IMR-90 (cell line): Measurements from ENCODE around the gene MRE11. TPM values are rescaled to one million over a fixed set of nuclear protein-coding genes. Genes with fewer than 3 reads are reported as not detected.
"Not testable (repeated sequence)": the region's sequence is repeated elsewhere in the genome, so short reads cannot be mapped to it uniquely, and the experiment has no call there.

ENCODE experiments used
- ATAC-seq: fragments of 200-7000 bp; cut with Tn5 transposase; 2 replicates; pipeline ENCODE4 v1.9.1; 2020; ENCODE audit warnings: low read depth, mild to moderate bottlenecking, moderate library complexity
- BruUV-seq: library from RNA; stranded (reverse); fragments of 400-500 nt; replicated peaks from 2 replicates; lab custom pipeline; 2021; lab: Mats Ljungman, UMichigan
- CTCF ChIA-PET: fragments of 300-600 bp; formaldehyde crosslinking; extraction: SDS; loops from one replicate; lab custom pipeline; 2021; ENCODE audit warnings: antibody characterized with exemption; lab: Yijun Ruan, JAX
- POLR2A ChIA-PET: fragments of 300-600 bp; sonication (Branson Sonifier 250); formaldehyde crosslinking; loops from one replicate; lab custom pipeline; 2022; ENCODE audit warnings: antibody characterized with exemption; ENCODE audit not compliant: unreplicated experiment; lab: Charles Lee
- DNase-seq: peaks from one replicate; pipeline ENCODE4 v3.0.0; 2013
- H2AFZ ChIP-seq: replicated peaks from 2 replicates; pipeline ENCODE3; 2013; ENCODE audit warnings: low read length, mild to moderate bottlenecking; ENCODE audit not compliant: poor library complexity
- H2AK5ac ChIP-seq: 2 replicates; pipeline ENCODE4 v1.6.1; 2013; ENCODE audit warnings: low read depth, low read length, inconsistent platforms
- H2AK9ac ChIP-seq: replicated peaks from 2 replicates; pipeline ENCODE3; 2013; ENCODE audit warnings: mild to moderate bottlenecking, low read depth, low read length, moderate library complexity; ENCODE audit not compliant: poor library complexity
- H2BK120ac ChIP-seq: 2 replicates; pipeline ENCODE4 v1.6.1; 2013; ENCODE audit warnings: low read depth, low read length, inconsistent platforms
- H2BK15ac ChIP-seq: 3 replicates; pipeline ENCODE4 v1.6.1; 2013; ENCODE audit warnings: low read depth, low read length, inconsistent platforms
- H2BK20ac ChIP-seq: 2 replicates; pipeline ENCODE4 v1.6.1; 2013; ENCODE audit warnings: low read depth, mild to moderate bottlenecking, inconsistent platforms, low read length, moderate library complexity
- H2BK5ac ChIP-seq: 2 replicates; pipeline ENCODE4 v1.6.1; 2013; ENCODE audit warnings: mild to moderate bottlenecking, low read depth, low read length, inconsistent platforms; ENCODE audit not compliant: poor library complexity, severe bottlenecking
- H3K14ac ChIP-seq: replicated peaks from 2 replicates; pipeline ENCODE4 v1.6.1; 2013; ENCODE audit warnings: low read depth, low read length, inconsistent platforms
- H3K18ac ChIP-seq: 2 replicates; pipeline ENCODE4 v1.6.1; 2013; ENCODE audit warnings: low read depth, low read length, control low read depth
- H3K23ac ChIP-seq: 2 replicates; pipeline ENCODE4 v1.6.1; 2013; ENCODE audit warnings: low read depth, low read length, inconsistent platforms
- H3K27ac ChIP-seq: 2 replicates; pipeline ENCODE4 v1.5.1; 2013; ENCODE audit warnings: mild to moderate bottlenecking, control low read depth, low read length; ENCODE audit not compliant: insufficient read depth
- H3K27me3 ChIP-seq: 2 replicates; pipeline ENCODE4 v1.6.1; 2013; ENCODE audit warnings: low read length; ENCODE audit not compliant: control insufficient read depth, insufficient read depth
- H3K36me3 ChIP-seq: 2 replicates; pipeline ENCODE4 v1.6.1; 2013; ENCODE audit warnings: low read length, mixed read lengths; ENCODE audit not compliant: control insufficient read depth, insufficient read depth
- H3K4ac ChIP-seq: 2 replicates; pipeline ENCODE4 v1.6.1; 2013; ENCODE audit warnings: low read depth, low read length, inconsistent platforms
- H3K4me1 ChIP-seq: 2 replicates; pipeline ENCODE4 v1.6.1; 2013; ENCODE audit warnings: low read length, mixed read lengths; ENCODE audit not compliant: control insufficient read depth, insufficient read depth
- H3K4me2 ChIP-seq: 2 replicates; pipeline ENCODE4 v1.6.1; 2013; ENCODE audit warnings: low read depth, mild to moderate bottlenecking, control low read depth, low read length, moderate library complexity
- H3K4me3 ChIP-seq: 2 replicates; pipeline ENCODE4 v1.5.1; 2013; ENCODE audit warnings: low read depth, mild to moderate bottlenecking, control low read depth, low read length, moderate library complexity; ENCODE audit not compliant: insufficient read depth
- H3K56ac ChIP-seq: 2 replicates; pipeline ENCODE4 v1.6.1; 2013; ENCODE audit warnings: low read length, inconsistent platforms; ENCODE audit not compliant: insufficient read depth; ENCODE audit errors: extremely low read depth
- H3K79me1 ChIP-seq, 2 experiments: 2 replicates each; pipeline ENCODE4 v1.6.1; 2013; ENCODE audit warnings: low read length in 2 of 2, inconsistent platforms in 1 of 2, low read depth in 1 of 2
- H3K9ac ChIP-seq: 2 replicates; pipeline ENCODE4 v1.6.1; 2013; ENCODE audit warnings: low read depth, low read length, control low read depth
- H3K9me1 ChIP-seq: 2 replicates; pipeline ENCODE4 v1.6.1; 2013; ENCODE audit warnings: low read length, inconsistent platforms; ENCODE audit not compliant: insufficient read depth
- H3K9me3 ChIP-seq: 2 replicates; pipeline ENCODE4 v1.6.1; 2013; ENCODE audit warnings: low read length; ENCODE audit not compliant: control insufficient read depth, insufficient read depth
- H4K20me1 ChIP-seq: 2 replicates; pipeline ENCODE4 v1.6.1; 2013; ENCODE audit warnings: low read length, inconsistent platforms; ENCODE audit not compliant: insufficient read depth
- H4K5ac ChIP-seq: 2 replicates; pipeline ENCODE4 v1.6.1; 2013; ENCODE audit warnings: mild to moderate bottlenecking, low read depth, low read length, control low read depth
- H4K8ac ChIP-seq, 2 experiments: 2 replicates each; pipeline ENCODE4 v1.6.1; 2013; ENCODE audit warnings: low read depth in 2 of 2, low read length in 2 of 2, control low read depth in 1 of 2, inconsistent platforms in 1 of 2
- H4K91ac ChIP-seq: 2 replicates; pipeline ENCODE4 v1.6.1; 2013; ENCODE audit warnings: low read depth, low read length, inconsistent platforms; ENCODE audit not compliant: insufficient read depth
- BHLHE40 ChIP-seq: fragments of 150-350 bp; IDR thresholded peaks from 2 replicates; pipeline ENCODE4 v1.6.1; 2016; ENCODE audit warnings: mild to moderate bottlenecking, low read depth, low read length
- MAFK ChIP-seq: IDR thresholded peaks from 2 replicates; pipeline ENCODE4 v1.6.1; 2012; ENCODE audit warnings: low read depth, low read length, improper control_type of control experiment
- MAZ ChIP-seq: IDR thresholded peaks from 2 replicates; pipeline ENCODE4 v1.6.1; 2012; ENCODE audit warnings: low read depth, mild to moderate bottlenecking, low read length, improper control_type of control experiment, moderate library complexity, borderline replicate concordance
- MXI1 ChIP-seq: IDR thresholded peaks from 2 replicates; pipeline ENCODE4 v1.6.1; 2012; ENCODE audit warnings: low read depth, mild to moderate bottlenecking, low read length, moderate library complexity, borderline replicate concordance
- POLR2A ChIP-seq: IDR thresholded peaks from 2 replicates; pipeline ENCODE4 v1.6.1; 2012; ENCODE audit warnings: mild to moderate bottlenecking, low read depth, low read length
- RFX5 ChIP-seq: IDR thresholded peaks from 2 replicates; pipeline ENCODE4 v1.8.0; 2012; ENCODE audit warnings: low read depth, mild to moderate bottlenecking, low read length, moderate library complexity
- USF2 ChIP-seq: fragments of 150-350 bp; IDR thresholded peaks from 2 replicates; pipeline ENCODE4 v1.6.1; 2017; ENCODE audit warnings: mild to moderate bottlenecking, antibody characterized with exemption, low read length, low read depth
- WGBS, 2 experiments: methylation state at CpG; one replicate each; pipeline versions ENCODE4 v1.1.5 to v1.1.7; 2013; ENCODE audit warnings: missing lambda C conversion rate in 2 of 2; ENCODE audit not compliant: insufficient read length in 1 of 2; ENCODE audit errors: extremely low coverage in 2 of 2; 5-methylcytosine and 5-hydroxymethylcytosine counted together
- dilution Hi-C: fragments of 300-500 bp; cut with HindIII; formaldehyde crosslinking; loops from one replicate; pipeline ENCODE4 v1.14.3; 2018; ENCODE audit warnings: low sequenced_read_pairs; ENCODE audit not compliant: unreplicated experiment
- in situ Hi-C: fragments of 300-500 bp; cut with MboI; formaldehyde crosslinking; loops from 3 replicates; pipeline ENCODE4 v1.14.3; 2019; ENCODE audit warnings: low sequenced_read_pairs, inconsistent platforms, mixed read lengths
- intact Hi-C: fragments of 100-400 bp; cut with micrococcal nuclease; formaldehyde crosslinking; loops from 2 replicates; pipeline ENCODE4 v1.10.0; 2022
- polyA plus RNA-seq, 3 experiments: library from polyadenylated mRNA; depleted of rRNA; stranded (reverse); fragments of >200 nt; gene quantifications; 2 replicates each; pipeline ENCODE4 v1.2.3, GENCODE V29; 2012; ENCODE audit warnings: low replicate concordance in 1 of 3
- total RNA-seq: library from RNA; depleted of rRNA; stranded (reverse); fragments of >200 nt; gene quantifications from 2 replicates; pipeline ENCODE4 v1.2.3, GENCODE V29; 2012

Gene MRE11
- total and polyA plus RNA-seq, 2 of the 4 experiments (the other 2 are of a cell fraction), result 9.0 to 15.6 TPM

- POLR2A ChIA-PET, result no interaction called here
- no peak overlapping the region for H3K23ac ChIP-seq
- H4K91ac ChIP-seq, result no peak overlapping the region
- H3K4me1 ChIP-seq, result no peaks in the 10 kb centered on the region
- no peaks in the 10 kb centered on the region; the same call in 1 of the 2 replicates for H3K27me3 ChIP-seq
- dilution Hi-C loops, result no loop called here
- H2AK9ac ChIP-seq, result no peak overlapping the region
- DNase-seq (no peak), ATAC-seq (no peak)
- H2BK20ac ChIP-seq, result no peak overlapping the region
- H3K56ac ChIP-seq, result no peak overlapping the region
- no TSS peak for BruUV-seq
- no peak overlapping the region for H2AFZ ChIP-seq
- in situ Hi-C loops, result no loop called here
- no peak overlapping the region for H2BK120ac ChIP-seq
- no peak overlapping the region for H3K4me2 ChIP-seq
- no CpG with 5 or more reads among the region's 1 CpG for WGBS, 2 experiments
- no peak overlapping the region for H2AK5ac ChIP-seq
- no peak overlapping the region for H4K8ac ChIP-seq
- no peak overlapping the region for H3K18ac ChIP-seq
- no peak overlapping the region for H2BK15ac ChIP-seq
- H3K9me1 ChIP-seq, result no peaks in the 10 kb centered on the region
- H4K20me1 ChIP-seq, result no peaks in the 10 kb centered on the region
- no peak overlapping the region for H4K5ac ChIP-seq
- no peaks in the 10 kb centered on the region for H3K9me3 ChIP-seq
- no peak overlapping the region for H3K14ac ChIP-seq
- no peak overlapping the region for H2BK5ac ChIP-seq
- no peak overlapping the region for H3K27ac ChIP-seq
- no peak overlapping the region for H3K9ac ChIP-seq
- intact Hi-C loops, result no loop called here
- no peak overlapping the region for H3K4ac ChIP-seq
- CTCF ChIA-PET, result no interaction called here
- H3K79me1 ChIP-seq, result no peaks in the 10 kb centered on the region
- H3K36me3 ChIP-seq, result no peaks in the 10 kb centered on the region
- H3K4me3 ChIP-seq, result no peak overlapping the region
- TF ChIP-seq MAZ (no peak), MXI1 (no peak), BHLHE40 (no peak), MAFK (no peak), RFX5 (no peak), USF2 (no peak), POLR2A (no peak)
Measured at GRCh38 chr11:94376841-94377240, 116.8 kb downstream of the MRE11 start.

GRCh38 chr11:94370576-94370975 lies 123.1 kb downstream of the MRE11 start:
- H3K4me3 ChIP-seq, H3K56ac ChIP-seq, H3K36me3 ChIP-seq, H2BK120ac ChIP-seq, H2BK20ac ChIP-seq, H2BK5ac ChIP-seq, H3K9me1 ChIP-seq, H2AK9ac ChIP-seq, H2AK5ac ChIP-seq, intact Hi-C loops, dilution Hi-C loops, ATAC-seq, H3K27me3 ChIP-seq, H2AFZ ChIP-seq, H3K9me3 ChIP-seq, in situ Hi-C loops, BruUV-seq, H4K91ac ChIP-seq, H4K20me1 ChIP-seq, H3K27ac ChIP-seq, H3K23ac ChIP-seq, H3K18ac ChIP-seq, POLR2A ChIA-PET, DNase-seq, H3K14ac ChIP-seq, H3K4ac ChIP-seq, H4K8ac ChIP-seq, H4K5ac ChIP-seq, H2BK15ac ChIP-seq, H3K79me1 ChIP-seq, CTCF ChIA-PET, H3K4me1 ChIP-seq, H3K9ac ChIP-seq, H3K4me2 ChIP-seq: not testable (repeated sequence)
- WGBS, 2 experiments, result no CpG with 5 or more reads among the region's 6 CpGs
